GM06990 (cell line): ENCODE results near the gene FBLN7.

Experiments used
- DNase-seq: peaks from one replicate; pipeline ENCODE4 v3.0.0-alpha.2; 2011; ENCODE audit not compliant: insufficient read length; ENCODE audit errors: extremely low read depth
- H3K27me3 ChIP-seq: replicated peaks from 2 replicates; pipeline ENCODE4 v1.6.0; 2011; ENCODE audit warnings: low read length; ENCODE audit not compliant: control insufficient read depth, insufficient read depth
- H3K36me3 ChIP-seq: 2 replicates; pipeline ENCODE4 v1.5.1; 2011; ENCODE audit warnings: low read length; ENCODE audit not compliant: control insufficient read depth, insufficient read depth
- H3K4me3 ChIP-seq: replicated peaks from 2 replicates; pipeline ENCODE4 v1.5.1; 2011; ENCODE audit warnings: low read depth, mild to moderate bottlenecking, control low read depth, low read length
- TF ChIP-seq, protein P1 (sequence below): IDR thresholded peaks from 2 replicates; pipeline ENCODE4 v1.5.1; 2011; ENCODE audit warnings: low read length, control low read depth, mild to moderate bottlenecking, inconsistent platforms; ENCODE audit not compliant: insufficient read depth, poor library complexity, severe bottlenecking

Gene FBLN7

DNA sequence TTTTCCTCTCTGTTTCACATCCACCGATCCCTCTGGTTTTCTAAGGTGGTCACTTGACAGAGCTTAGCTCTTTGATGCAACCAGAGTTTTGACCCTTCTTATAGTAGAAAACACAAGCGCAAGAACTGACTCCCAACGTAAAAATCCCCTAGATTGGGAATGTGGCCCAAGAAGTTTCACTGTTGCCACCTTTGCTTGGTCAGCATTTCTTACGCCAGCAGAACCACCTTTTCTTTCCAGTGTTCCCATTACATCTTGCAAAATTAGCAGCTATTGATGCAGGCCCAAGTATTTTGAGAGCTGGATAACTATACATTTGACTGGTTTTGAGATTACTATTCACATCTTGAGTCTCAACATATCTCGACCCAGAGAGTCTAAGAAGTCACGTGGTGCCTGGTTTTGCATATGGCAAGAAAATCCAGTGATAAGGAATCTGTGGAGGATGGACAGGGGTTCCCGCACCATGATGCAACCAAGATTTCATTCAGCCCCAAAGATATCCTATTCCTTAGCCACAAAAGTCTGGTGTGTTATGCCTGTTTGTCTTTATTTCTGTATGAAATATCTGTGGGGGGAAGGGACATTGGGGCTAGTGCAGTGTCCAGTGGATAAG is 37.9 kb downstream of the FBLN7 start:
- TF ChIP-seq, protein P1, sequence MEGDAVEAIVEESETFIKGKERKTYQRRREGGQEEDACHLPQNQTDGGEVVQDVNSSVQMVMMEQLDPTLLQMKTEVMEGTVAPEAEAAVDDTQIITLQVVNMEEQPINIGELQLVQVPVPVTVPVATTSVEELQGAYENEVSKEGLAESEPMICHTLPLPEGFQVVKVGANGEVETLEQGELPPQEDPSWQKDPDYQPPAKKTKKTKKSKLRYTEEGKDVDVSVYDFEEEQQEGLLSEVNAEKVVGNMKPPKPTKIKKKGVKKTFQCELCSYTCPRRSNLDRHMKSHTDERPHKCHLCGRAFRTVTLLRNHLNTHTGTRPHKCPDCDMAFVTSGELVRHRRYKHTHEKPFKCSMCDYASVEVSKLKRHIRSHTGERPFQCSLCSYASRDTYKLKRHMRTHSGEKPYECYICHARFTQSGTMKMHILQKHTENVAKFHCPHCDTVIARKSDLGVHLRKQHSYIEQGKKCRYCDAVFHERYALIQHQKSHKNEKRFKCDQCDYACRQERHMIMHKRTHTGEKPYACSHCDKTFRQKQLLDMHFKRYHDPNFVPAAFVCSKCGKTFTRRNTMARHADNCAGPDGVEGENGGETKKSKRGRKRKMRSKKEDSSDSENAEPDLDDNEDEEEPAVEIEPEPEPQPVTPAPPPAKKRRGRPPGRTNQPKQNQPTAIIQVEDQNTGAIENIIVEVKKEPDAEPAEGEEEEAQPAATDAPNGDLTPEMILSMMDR: no peak
- H3K27me3 ChIP-seq: no peaks in the 10 kb centered on the region

DNA sequence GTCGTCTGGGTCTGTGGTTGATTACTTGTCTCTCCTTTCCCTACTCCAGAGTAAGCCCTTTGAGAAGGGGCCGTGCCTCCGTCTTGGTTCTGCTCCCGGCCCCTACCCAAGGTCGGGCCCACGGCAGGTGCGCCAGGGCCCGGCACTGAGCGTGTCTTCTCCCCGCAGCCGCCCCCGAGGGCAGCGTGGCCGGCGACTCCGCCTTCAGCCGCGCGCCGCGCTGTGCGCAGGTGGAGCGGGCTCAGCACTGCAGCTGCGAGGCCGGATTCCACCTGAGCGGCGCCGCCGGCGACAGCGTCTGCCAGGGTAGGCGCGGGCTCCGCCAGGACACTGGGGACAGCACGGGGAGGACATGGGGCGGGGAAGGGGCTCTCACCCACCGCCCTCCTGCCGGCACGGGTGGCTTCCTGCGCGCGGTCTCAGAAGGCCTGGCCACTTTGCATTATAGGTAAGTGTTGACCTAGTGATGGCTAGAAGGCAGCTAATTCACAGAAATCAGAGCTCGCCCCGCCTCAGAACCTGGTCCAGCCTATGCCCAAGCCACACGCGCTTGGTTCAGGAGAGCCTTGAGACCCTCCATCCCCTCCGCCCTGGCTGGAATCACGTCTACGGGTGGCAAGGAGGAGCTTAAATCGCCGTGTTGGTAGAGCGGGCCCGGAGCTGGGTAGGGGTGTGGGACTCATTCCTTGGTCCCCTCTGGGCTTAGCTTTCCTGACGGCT is 43.5 kb downstream of the FBLN7 start:
- no peaks in the 10 kb centered on the region for H3K27me3 ChIP-seq
- no peak overlapping the region for H3K4me3 ChIP-seq
- no peak for DNase-seq
- no peaks in the 10 kb centered on the region for H3K36me3 ChIP-seq
- TF ChIP-seq, protein P1: no peak

More for the DNA sequence above, 37.9 kb downstream of the FBLN7 start:
- DNase-seq: no peak
- Histone ChIP-seq H3K4me3 (no peak overlapping the region), H3K36me3 (no peaks in the 10 kb centered on the region)

DNA sequence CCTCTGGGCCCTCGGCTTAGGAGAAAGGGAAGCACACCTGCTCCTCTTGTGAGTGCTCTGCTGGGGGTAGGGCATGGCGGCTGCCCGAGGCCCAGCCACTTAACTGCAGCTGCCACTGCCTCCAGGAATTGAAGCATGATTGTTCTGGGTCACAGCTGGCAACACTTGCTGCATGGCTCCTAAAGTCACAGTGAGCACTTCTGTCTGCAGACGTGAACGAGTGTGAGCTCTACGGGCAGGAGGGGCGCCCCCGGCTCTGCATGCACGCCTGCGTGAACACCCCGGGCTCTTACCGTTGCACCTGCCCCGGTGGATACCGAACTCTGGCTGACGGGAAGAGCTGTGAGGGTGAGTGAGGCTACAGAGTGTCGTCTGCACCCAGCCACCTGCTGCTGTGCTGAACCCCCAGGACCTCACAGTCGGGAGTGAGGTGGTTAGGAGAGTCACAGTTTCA is 44.4 kb downstream of the FBLN7 start:
- TF ChIP-seq, protein P1: no peak
- Histone ChIP-seq H3K4me3 (no peak overlapping the region), H3K27me3 (no peaks in the 10 kb centered on the region), H3K36me3 (no peaks in the 10 kb centered on the region)
- no peak for DNase-seq

DNA sequence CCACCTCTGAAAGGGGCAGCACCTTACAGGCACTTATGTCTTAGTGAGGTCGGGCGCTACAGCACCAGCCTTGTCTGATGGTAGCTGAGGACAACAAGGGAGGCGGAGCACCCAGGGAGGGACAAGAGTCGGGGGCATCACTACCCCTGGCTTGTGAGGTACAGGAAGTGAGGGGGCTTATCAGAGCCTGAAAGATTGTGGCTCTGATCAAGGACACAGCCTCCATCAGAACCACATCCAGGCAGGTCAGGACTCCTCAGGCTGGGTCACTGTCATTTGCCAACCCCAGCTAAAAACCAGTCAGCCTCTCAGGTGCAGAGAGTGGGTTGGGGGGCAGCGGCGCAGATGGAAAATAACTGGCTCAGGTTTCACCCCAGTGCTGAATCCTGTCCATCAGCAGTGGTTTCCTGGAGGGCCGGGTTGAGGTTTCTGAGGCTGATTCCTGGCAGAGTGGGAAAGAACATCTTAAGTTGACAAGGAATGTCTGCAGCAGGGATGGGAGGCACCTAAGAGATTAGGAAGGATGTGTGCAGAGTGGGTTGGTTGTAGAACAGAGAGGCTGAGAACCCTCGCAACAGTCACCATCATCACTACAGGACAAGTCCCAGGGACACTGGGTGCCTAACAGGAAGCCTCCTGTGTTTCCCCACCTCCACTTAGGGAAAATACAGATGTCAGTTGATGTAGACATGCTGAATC is 45.3 kb downstream of the FBLN7 start:
- no peak for DNase-seq
- no peak overlapping the region for H3K4me3 ChIP-seq
- no peaks in the 10 kb centered on the region for H3K36me3 ChIP-seq
- no peaks in the 10 kb centered on the region for H3K27me3 ChIP-seq
- TF ChIP-seq, protein P1: no peak

DNA sequence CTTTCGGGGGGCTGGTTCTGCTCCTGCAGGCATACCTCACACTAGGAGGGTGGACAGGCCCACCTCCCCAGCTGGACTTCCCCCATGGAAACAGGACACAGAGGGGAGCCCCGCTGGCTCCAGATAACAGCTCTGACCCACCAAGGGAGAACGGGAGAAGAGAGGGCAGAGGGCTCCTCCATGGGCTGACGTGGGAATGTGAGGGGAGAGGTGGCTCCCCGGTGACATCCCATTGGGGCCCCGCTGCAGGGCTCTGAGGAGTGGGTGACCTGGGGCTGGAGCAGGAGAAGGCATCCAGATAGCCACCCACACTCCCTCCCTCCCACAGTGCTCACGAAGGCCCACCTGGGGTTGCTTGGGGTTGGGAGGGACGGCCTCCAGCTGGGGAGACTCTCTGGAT is 45.9 kb downstream of the FBLN7 start:
- no peaks in the 10 kb centered on the region for H3K27me3 ChIP-seq
- TF ChIP-seq, protein P1: no peak
- H3K4me3 ChIP-seq: no peak overlapping the region
- H3K36me3 ChIP-seq: no peaks in the 10 kb centered on the region
- DNase-seq: no peak
